Trophoblast cell (in vitro differentiated cells and primary cell): ENCODE measurements around the gene MINAR2.
A peak's percentile ranks its signal among the peaks of the same experiment; 100 is the strongest.

Source experiments
- DNase-seq, 2 donors: peaks; one replicate each; pipeline ENCODE4 v3.0.0-alpha.2; 2016
- H2AFZ ChIP-seq: 2 replicates; pipeline ENCODE4 v1.6.1; 2013; ENCODE audit warnings: low read length, moderate library complexity, mild to moderate bottlenecking; ENCODE audit not compliant: insufficient read depth, poor library complexity
- H2AK5ac ChIP-seq: 2 replicates; pipeline ENCODE4 v1.6.1; 2013; ENCODE audit warnings: mild to moderate bottlenecking, low read length
- H2BK120ac ChIP-seq: 2 replicates; pipeline ENCODE4 v1.6.1; 2013; ENCODE audit warnings: low read length, mild to moderate bottlenecking, moderate library complexity; ENCODE audit not compliant: insufficient read depth, poor library complexity
- H2BK12ac ChIP-seq: 2 replicates; pipeline ENCODE4 v1.6.1; 2013; ENCODE audit warnings: mild to moderate bottlenecking, low read length, moderate library complexity
- H2BK5ac ChIP-seq: 2 replicates; pipeline ENCODE4 v1.6.1; 2013; ENCODE audit warnings: low read length, low read depth, moderate library complexity, mild to moderate bottlenecking; ENCODE audit not compliant: poor library complexity
- H3K14ac ChIP-seq: 2 replicates; pipeline ENCODE4 v1.6.1; 2013; ENCODE audit warnings: mild to moderate bottlenecking, low read length
- H3K18ac ChIP-seq: 2 replicates; pipeline ENCODE4 v1.6.1; 2013; ENCODE audit warnings: mild to moderate bottlenecking, low read length
- H3K23ac ChIP-seq: 2 replicates; pipeline ENCODE4 v1.6.1; 2013; ENCODE audit warnings: low read length
- H3K27ac ChIP-seq: 2 replicates; pipeline ENCODE4 v1.5.1; 2013; ENCODE audit warnings: low read depth, mild to moderate bottlenecking, inconsistent platforms, low read length, moderate library complexity
- H3K27me3 ChIP-seq: 2 replicates; pipeline ENCODE4 v1.6.1; 2013; ENCODE audit warnings: inconsistent platforms, mild to moderate bottlenecking, low read length, moderate library complexity; ENCODE audit not compliant: insufficient read depth
- H3K36me3 ChIP-seq, 2 experiments: 1 replicate in 1 of 2; 2 replicates in 1 of 2; pipeline ENCODE4 v1.6.1; 2013; ENCODE audit warnings: low read length in 2 of 2, mild to moderate bottlenecking in 2 of 2, moderate library complexity in 1 of 2; ENCODE audit not compliant: insufficient read depth in 2 of 2, control insufficient read depth in 1 of 2
- H3K4ac ChIP-seq: 2 replicates; pipeline ENCODE4 v1.6.1; 2013; ENCODE audit warnings: low read depth, mild to moderate bottlenecking, low read length, moderate library complexity
- H3K4me1 ChIP-seq, 2 experiments: 1 replicate in 1 of 2; 2 replicates in 1 of 2; pipeline ENCODE4 v1.6.1; 2013; ENCODE audit warnings: low read length in 2 of 2, mild to moderate bottlenecking in 2 of 2, moderate library complexity in 1 of 2; ENCODE audit not compliant: insufficient read depth in 2 of 2, control insufficient read depth in 1 of 2
- H3K4me2 ChIP-seq: 2 replicates; pipeline ENCODE4 v1.6.1; 2013; ENCODE audit warnings: inconsistent platforms, mild to moderate bottlenecking, low read length, moderate library complexity
- H3K4me3 ChIP-seq: 2 replicates; pipeline ENCODE4 v1.5.1; 2013; ENCODE audit warnings: mild to moderate bottlenecking, low read depth, low read length, inconsistent platforms
- H3K79me1 ChIP-seq: one replicate; pipeline ENCODE4 v1.6.1; 2013; ENCODE audit warnings: low read length
- H3K79me2 ChIP-seq: 2 replicates; pipeline ENCODE4 v1.6.1; 2013; ENCODE audit warnings: low read length, mild to moderate bottlenecking; ENCODE audit not compliant: control insufficient read depth, insufficient read depth, poor library complexity
- H3K9ac ChIP-seq: 2 replicates; pipeline ENCODE4 v1.6.1; 2013; ENCODE audit warnings: mild to moderate bottlenecking, low read length
- H3K9me3 ChIP-seq: 2 replicates; pipeline ENCODE4 v1.6.1; 2013; ENCODE audit warnings: low read depth, mild to moderate bottlenecking, control low read depth, inconsistent platforms, low read length; ENCODE audit not compliant: insufficient read depth
- H4K12ac ChIP-seq: 2 replicates; pipeline ENCODE4 v1.6.1; 2013; ENCODE audit warnings: low read depth, mild to moderate bottlenecking, low read length, moderate library complexity
- H4K8ac ChIP-seq: 2 replicates; pipeline ENCODE4 v1.6.1; 2013; ENCODE audit warnings: low read depth, mild to moderate bottlenecking, low read length, moderate library complexity
- H4K91ac ChIP-seq: one replicate; pipeline ENCODE4 v1.6.1; 2013; ENCODE audit warnings: low read depth, mild to moderate bottlenecking, low read length, moderate library complexity
- WGBS: extraction: QIAGEN DNeasy Blood & Tissue Kit; methylation state at CpG from one replicate; pipeline ENCODE4 v1.1.7; 2013; ENCODE audit warnings: missing lambda C conversion rate; ENCODE audit not compliant: insufficient read length, insufficient coverage; ENCODE audit errors: extremely low coverage; 5-methylcytosine and 5-hydroxymethylcytosine counted together

The MINAR2 gene

DNA sequence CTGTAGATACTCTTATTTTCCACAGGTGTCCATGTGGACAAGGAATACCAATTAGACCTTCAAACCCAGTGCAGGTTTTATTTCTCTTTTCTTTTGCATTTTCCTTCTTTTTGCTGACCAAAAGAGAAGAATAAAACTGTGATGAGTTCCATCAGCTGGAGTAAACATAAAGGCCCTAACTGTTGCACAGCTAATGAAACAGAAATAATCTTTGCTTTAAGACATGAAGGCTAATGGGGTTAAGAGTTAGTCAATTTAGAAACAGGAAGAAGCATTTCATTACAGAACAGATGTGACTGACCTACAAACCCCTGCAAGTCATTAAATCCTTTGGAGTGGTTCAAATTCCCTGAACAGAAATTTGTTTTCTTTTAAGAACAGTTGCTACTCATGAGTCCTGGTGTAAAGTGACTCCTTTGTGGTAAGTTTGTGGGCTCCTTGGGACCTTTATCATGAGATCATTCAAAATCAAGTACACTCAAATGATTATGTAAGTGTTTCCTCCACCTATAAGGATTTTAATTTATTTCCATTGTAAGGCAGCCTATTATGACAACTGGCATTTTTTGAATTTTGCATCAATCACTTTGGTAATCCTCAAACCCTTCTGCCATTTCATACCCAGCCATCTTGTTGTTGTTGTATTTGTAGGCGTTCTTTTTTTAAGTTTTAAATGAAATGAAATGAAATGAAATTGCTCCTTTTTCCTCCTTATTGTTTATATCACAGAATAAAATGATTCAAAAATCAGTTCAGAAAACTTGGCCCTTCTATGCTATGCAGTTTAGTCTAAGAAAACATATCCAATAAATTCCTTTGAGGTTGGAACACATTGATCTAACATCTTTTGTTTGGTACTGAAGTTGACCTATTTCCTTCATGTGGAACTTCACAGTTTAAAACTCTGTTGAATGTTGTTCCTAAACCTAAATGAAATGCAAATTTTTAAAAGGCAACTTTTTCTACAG lies 1.3 kb downstream of the MINAR2 start:
- WGBS, result no CpG with 5 or more reads among the region's 1 CpG
- no peak overlapping the region for H3K27ac ChIP-seq

DNA sequence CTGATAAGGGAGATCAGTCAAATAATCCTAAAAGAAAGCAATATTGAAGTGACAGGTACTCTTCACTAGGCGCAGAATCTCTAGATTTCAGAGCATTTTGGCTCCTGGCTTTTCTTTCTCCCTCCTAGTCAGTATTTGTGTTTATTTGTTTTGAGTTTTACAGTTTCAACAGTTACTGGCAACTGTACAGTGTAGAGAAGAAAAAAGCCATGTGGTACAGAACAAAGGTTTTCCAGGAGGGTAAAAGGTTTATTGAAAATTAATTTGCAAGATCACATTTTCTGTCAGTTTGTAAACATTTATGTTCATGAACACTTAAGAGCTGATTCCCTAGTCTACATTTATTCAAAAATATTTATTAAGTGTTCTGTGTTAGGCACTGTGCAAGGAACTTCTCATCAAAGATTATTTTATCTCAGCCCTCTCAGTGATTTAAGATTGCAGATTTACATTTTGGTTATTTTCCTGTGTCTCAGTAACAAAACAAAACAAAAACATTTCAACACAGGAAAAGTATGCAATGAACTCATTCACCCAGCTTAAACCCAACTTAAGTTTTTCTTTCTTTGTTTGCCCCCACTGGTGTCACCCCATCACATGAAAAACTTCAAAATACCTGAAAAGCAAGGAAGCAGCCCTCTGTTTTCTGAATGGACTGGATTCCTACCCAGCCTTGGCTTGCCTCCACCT lies 12.9 kb downstream of the MINAR2 start:
- H2AFZ ChIP-seq, result no peak overlapping the region
- no peaks in the 10 kb centered on the region for H3K79me2 ChIP-seq
- WGBS, result no CpG with 5 or more reads among the region's 1 CpG
- H3K36me3 ChIP-seq, result no peaks in the 10 kb centered on the region
- no peak overlapping the region for H4K8ac ChIP-seq
- H3K14ac ChIP-seq, result no peak overlapping the region
- H4K91ac ChIP-seq, result no peak overlapping the region
- no peak overlapping the region for H3K23ac ChIP-seq
- H3K4me2 ChIP-seq, result no peak overlapping the region
- H3K9ac ChIP-seq, result no peak overlapping the region
- H3K79me1 ChIP-seq, result no peaks in the 10 kb centered on the region
- H3K4me3 ChIP-seq, result no peak overlapping the region
- no peaks in the 10 kb centered on the region for H3K4me1 ChIP-seq
- DNase-seq, result peak; percentile 23 to 74
- H3K27ac ChIP-seq, result no peak overlapping the region
- H2BK5ac ChIP-seq, result no peak overlapping the region
- no peak overlapping the region for H3K4ac ChIP-seq
- no peak overlapping the region for H2BK120ac ChIP-seq
- H3K27me3 ChIP-seq, result no peaks in the 10 kb centered on the region
- H3K18ac ChIP-seq, result no peak overlapping the region
- H2AK5ac ChIP-seq, result no peak overlapping the region
- H4K12ac ChIP-seq, result no peak overlapping the region
- H3K9me3 ChIP-seq, result no peaks in the 10 kb centered on the region
- H2BK12ac ChIP-seq, result no peak overlapping the region

More for the DNA sequence above, 1.3 kb downstream of the MINAR2 start:
- Histone ChIP-seq H3K9ac (no peak overlapping the region), H4K12ac (no peak overlapping the region), H3K14ac (no peak overlapping the region), H3K18ac (no peak overlapping the region), H3K9me3 (no peaks in the 10 kb centered on the region), H4K8ac (no peak overlapping the region), H2AFZ (no peak overlapping the region), H3K4me2 (no peak overlapping the region), H3K4me1 (no peaks in the 10 kb centered on the region), H2BK5ac (no peak overlapping the region), H2AK5ac (no peak overlapping the region), H3K79me1 (no peaks in the 10 kb centered on the region), H3K4me3 (no peak overlapping the region), H3K27me3 (no peaks in the 10 kb centered on the region), H3K4ac (no peak overlapping the region), H4K91ac (no peak overlapping the region), H3K23ac (no peak overlapping the region), H3K36me3 (no peaks in the 10 kb centered on the region), H2BK120ac (no peak overlapping the region), H2BK12ac (no peak overlapping the region), H3K79me2 (no peaks in the 10 kb centered on the region)
- DNase-seq, result no peak

GRCh38 chr5:129763651-129764050 lies 15.8 kb downstream of the MINAR2 start:
- no CpG with 5 or more reads among the region's 1 CpG for WGBS
- no peaks in the 10 kb centered on the region for H3K27me3 ChIP-seq
- H3K27ac ChIP-seq, result no peak overlapping the region
- H4K12ac ChIP-seq, result no peak overlapping the region
- no peak overlapping the region for H2BK12ac ChIP-seq
- no peak overlapping the region for H2AFZ ChIP-seq
- H2AK5ac ChIP-seq, result no peak overlapping the region
- H3K18ac ChIP-seq, result no peak overlapping the region
- H3K36me3 ChIP-seq, result no peaks in the 10 kb centered on the region
- no peaks in the 10 kb centered on the region for H3K4me1 ChIP-seq
- no peak overlapping the region for H3K23ac ChIP-seq
- no peak overlapping the region for H3K4ac ChIP-seq
- H3K79me1 ChIP-seq, result no peaks in the 10 kb centered on the region
- no peak overlapping the region for H3K9ac ChIP-seq
- no peak overlapping the region for H3K4me3 ChIP-seq
- peak; percentile 62 to 81 for DNase-seq
- no peak overlapping the region for H3K4me2 ChIP-seq
- H3K9me3 ChIP-seq, result no peaks in the 10 kb centered on the region
- H2BK120ac ChIP-seq, result no peak overlapping the region
- no peak overlapping the region for H4K91ac ChIP-seq
- no peak overlapping the region for H2BK5ac ChIP-seq
- H3K79me2 ChIP-seq, result no peaks in the 10 kb centered on the region
- no peak overlapping the region for H3K14ac ChIP-seq
- no peak overlapping the region for H4K8ac ChIP-seq

DNA sequence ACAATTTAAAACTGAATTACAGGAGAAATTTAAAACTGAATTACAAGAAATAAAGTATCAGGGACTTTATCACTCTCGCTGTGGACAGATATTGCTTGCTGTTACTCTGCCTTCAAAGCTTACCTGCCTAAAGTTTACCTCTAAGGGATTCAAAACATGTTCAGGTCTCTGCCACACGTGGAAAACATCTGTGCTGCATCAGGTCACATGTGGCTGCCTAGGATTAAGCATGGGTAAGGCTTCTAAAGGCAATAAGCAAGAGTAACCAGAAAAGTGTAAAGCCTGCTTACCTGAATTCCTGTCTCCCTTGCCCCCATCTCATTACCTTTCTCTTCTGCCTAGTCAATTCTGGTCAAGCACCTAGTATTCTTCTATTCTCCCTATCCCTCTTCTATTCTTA lies 18.9 kb downstream of the MINAR2 start:
- H3K4me3 ChIP-seq, result no peak overlapping the region
- no peak for DNase-seq
- no peak overlapping the region for H3K23ac ChIP-seq
- no peak overlapping the region for H4K12ac ChIP-seq
- H3K36me3 ChIP-seq, result no peaks in the 10 kb centered on the region
- no peak overlapping the region for H2AFZ ChIP-seq
- no peak overlapping the region for H3K4ac ChIP-seq
- no peak overlapping the region for H2BK120ac ChIP-seq
- no CpG with 5 or more reads among the region's 2 CpGs for WGBS
- no peaks in the 10 kb centered on the region for H3K27me3 ChIP-seq
- H3K79me2 ChIP-seq, result no peaks in the 10 kb centered on the region
- H3K9ac ChIP-seq, result no peak overlapping the region
- no peak overlapping the region for H3K27ac ChIP-seq
- H2BK12ac ChIP-seq, result no peak overlapping the region
- no peak overlapping the region for H3K18ac ChIP-seq
- no peak overlapping the region for H2BK5ac ChIP-seq
- H3K4me1 ChIP-seq, result no peaks in the 10 kb centered on the region
- no peak overlapping the region for H3K4me2 ChIP-seq
- no peak overlapping the region for H4K91ac ChIP-seq
- no peak overlapping the region for H3K14ac ChIP-seq
- no peaks in the 10 kb centered on the region for H3K9me3 ChIP-seq
- no peaks in the 10 kb centered on the region for H3K79me1 ChIP-seq
- no peak overlapping the region for H2AK5ac ChIP-seq
- H4K8ac ChIP-seq, result no peak overlapping the region
